ENCODE measurements around the gene BLCAP. TPM values are rescaled to one million over a fixed set of nuclear protein-coding genes. Genes with fewer than 3 reads are reported as not detected.

BLCAP gene
- total RNA-seq, 5 donors from 2014 or later (not counting 1 experiment from before 2014, with no cell fraction given): 62.5 to 82.6 (median 80.6) TPM

DNA sequence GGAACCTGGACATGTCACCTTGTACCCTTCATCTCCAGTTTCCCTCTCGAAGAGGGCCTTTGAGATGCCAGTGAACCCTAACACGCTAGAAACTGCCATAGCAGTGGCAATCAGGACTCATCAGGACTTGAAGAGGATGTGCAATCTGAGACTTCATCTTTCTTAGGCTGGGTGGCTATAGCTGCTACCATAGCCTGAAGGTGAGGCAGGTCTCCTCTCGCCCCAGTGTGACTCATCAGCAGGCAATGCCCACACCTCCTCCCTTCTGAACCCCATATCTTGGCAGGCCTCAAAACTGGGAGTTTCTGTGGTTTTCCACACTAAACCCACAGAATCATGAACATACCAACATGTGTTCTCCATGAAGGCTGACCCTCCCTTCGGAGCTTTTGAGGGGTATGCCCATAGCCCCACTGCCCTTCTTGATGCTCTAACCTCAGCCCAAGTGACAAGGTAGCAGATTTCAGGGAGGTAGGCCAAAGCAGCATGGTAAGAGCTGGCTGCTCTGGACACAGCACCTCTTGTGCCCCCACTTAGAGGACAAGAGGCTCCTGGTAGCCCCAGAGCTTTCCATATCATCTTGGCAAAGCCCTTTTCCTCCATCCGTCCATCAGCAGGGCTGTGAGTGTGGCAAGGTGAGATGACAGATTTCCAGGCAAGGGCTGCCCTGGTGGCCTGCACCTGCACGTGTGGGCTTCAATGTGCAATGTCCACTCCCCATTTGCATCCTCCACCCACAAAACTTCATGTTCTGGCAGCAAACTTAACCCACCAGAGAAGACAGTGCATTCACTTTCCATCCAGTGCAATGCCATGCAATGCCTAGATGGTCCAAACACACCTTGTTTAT is 2.6 kb downstream of the BLCAP start:
- Mint-ChIP-seq H3K36me3 (peaks cover 15% of the 10 kb centered on the region), H3K4me3 (peak overlapping the region; percentile 55 to 95 (median 89)), H3K9me3 (no peaks in the 10 kb centered on the region), H3K4me1 (peaks cover 67 to 72% (median 69%) of the 10 kb centered on the region in 3 donors), H3K27ac (peak overlapping the region in 1 of 2 donors; percentile 44), H3K27me3 (no peaks in the 10 kb centered on the region)
- ATAC-seq (replicated peaks in 1 of 4) (no peak), DNase-seq (peak in 2 of 35 experiments; percentile 23 to 34)
- Histone ChIP-seq H3K27me3 (replicated peaks in 1 of 2; ENCODE audit: control insufficient read depth in 2 of 2, extremely low read depth in 1 of 2, insufficient read depth in 2 of 2, low read length in 1 of 2) (no peaks in the 10 kb centered on the region), H3K27ac (ENCODE audit: low read length) (no peak overlapping the region), H3K36me3 (ENCODE audit: control insufficient read depth in 2 of 2, extremely low read depth in 1 of 2, insufficient read depth in 1 of 2, low read length in 1 of 2) (no peaks in the 10 kb centered on the region), H3K4me1 (ENCODE audit: control insufficient read depth in 1 of 2, extremely low read depth in 1 of 2, insufficient read depth in 2 of 2, low read length in 2 of 2) (peaks cover 22 to 52% of the 10 kb centered on the region in 2 experiments), H3K9me3 (no peaks in the 10 kb centered on the region), H3K4me3 (ENCODE audit: control insufficient read depth in 1 of 2, extremely low read depth in 1 of 2, low read length in 1 of 2) (no peak overlapping the region)
- CTCF ChIA-PET: interaction anchor here (0.5 to 1.6 kb wide), 2 partner anchors 10 to 257 kb away, joined by 4 read pairs; no protein-coding TSS in a partner anchor
- WGBS (ENCODE audit: insufficient coverage): 39% methylated on average over 4 of the region's 6 CpGs
- POLR2A ChIA-PET: no interaction called here

DNA sequence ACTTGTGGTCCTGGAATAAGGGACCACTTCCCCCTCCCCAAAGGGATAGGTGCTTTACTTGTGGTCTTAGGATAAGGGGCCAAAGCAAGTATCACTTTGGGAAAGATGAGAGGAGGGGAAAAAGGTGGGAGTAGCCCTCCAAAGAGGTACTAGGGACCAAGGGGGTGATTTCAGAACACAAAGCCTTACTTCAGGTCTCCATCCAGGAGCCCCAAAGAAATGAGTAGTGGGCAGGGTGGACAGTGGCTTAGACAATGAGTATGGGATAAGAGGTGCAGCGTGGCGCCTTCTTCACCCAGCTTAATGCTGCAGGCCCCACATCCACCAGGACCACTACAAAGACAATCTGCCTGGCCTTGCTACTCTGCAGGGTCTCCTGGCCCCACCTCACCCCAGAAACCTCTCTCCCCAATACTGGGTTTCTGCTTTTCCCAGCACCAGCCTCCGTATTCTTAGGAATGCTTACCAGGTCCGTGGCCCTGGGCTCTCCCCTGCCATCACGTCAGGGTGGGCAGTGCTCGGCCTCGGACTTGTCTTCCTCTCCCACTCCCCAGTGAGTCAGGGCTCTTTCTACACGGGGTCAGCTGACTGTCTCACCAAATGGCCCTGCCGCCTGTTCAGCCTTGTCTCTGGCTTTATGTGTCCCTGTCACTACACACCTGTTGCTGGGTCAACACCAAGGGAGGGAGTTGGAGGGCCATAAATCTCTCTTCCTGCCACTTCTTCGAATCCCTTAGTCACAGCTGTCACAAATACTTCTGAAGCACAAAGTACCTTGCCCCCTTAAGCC is 3.6 kb downstream of the BLCAP start:
- H3K27ac Mint-ChIP-seq: no peak overlapping the region

DNA sequence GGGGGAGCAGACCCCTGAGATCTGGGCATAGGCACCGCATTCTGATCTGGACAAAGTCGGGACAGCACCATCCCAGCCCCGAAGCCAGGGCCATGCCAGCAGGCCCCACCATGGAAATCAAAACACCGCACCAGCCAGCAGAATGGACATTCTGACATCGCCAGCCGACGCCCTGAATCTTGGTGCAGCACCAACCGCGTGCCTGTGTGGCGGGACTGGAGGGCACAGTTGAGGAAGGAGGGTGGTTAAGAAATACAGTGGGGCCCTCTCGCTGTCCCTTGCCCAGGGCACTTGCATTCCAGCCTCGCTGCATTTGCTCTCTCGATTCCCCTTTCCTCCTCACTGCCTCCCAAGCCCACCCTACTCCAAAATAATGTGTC is 4.7 kb downstream of the BLCAP start:
- Mint-ChIP-seq H3K27me3 (no peaks in the 10 kb centered on the region), H3K27ac (no peak overlapping the region), H3K36me3 (peaks cover 24% of the 10 kb centered on the region), H3K9me3 (no peaks in the 10 kb centered on the region), H3K4me3 (no peak overlapping the region), H3K4me1 (peaks cover 62 to 75% (median 63%) of the 10 kb centered on the region in 3 donors)
- Histone ChIP-seq H3K36me3 (ENCODE audit: control insufficient read depth in 2 of 2, extremely low read depth in 1 of 2, insufficient read depth in 1 of 2, low read length in 1 of 2) (peaks cover 6 to 10% of the 10 kb centered on the region in 2 donors), H3K9me3 (no peaks in the 10 kb centered on the region), H3K27me3 (replicated peaks in 1 of 2; ENCODE audit: control insufficient read depth in 2 of 2, extremely low read depth in 1 of 2, insufficient read depth in 2 of 2, low read length in 1 of 2) (no peaks in the 10 kb centered on the region), H3K27ac (ENCODE audit: low read length) (no peak overlapping the region), H3K4me1 (ENCODE audit: control insufficient read depth in 1 of 2, extremely low read depth in 1 of 2, insufficient read depth in 2 of 2, low read length in 2 of 2) (peaks cover 18 to 43% of the 10 kb centered on the region in 2 experiments), H3K4me3 (ENCODE audit: control insufficient read depth in 1 of 2, extremely low read depth in 1 of 2, low read length in 1 of 2) (no peak overlapping the region)
- ChIA-PET CTCF (no interaction called here), POLR2A (no interaction called here)
- DNase-seq (no peak), ATAC-seq (replicated peaks in 1 of 4) (no peak)
- 99% methylated on average over 9 of the region's 13 CpGs for WGBS (ENCODE audit: insufficient coverage)

More for the DNA sequence above, 3.6 kb downstream of the BLCAP start:
- Histone ChIP-seq H3K9me3 (no peaks in the 10 kb centered on the region), H3K36me3 (ENCODE audit: control insufficient read depth in 2 of 2, extremely low read depth in 1 of 2, insufficient read depth in 1 of 2, low read length in 1 of 2) (peaks cover 0 to under 1% of the 10 kb centered on the region in 2 donors), H3K4me1 (ENCODE audit: control insufficient read depth in 1 of 2, extremely low read depth in 1 of 2, insufficient read depth in 2 of 2, low read length in 2 of 2) (peaks cover 22 to 52% of the 10 kb centered on the region in 2 experiments), H3K27ac (ENCODE audit: low read length) (no peak overlapping the region), H3K4me3 (ENCODE audit: control insufficient read depth in 1 of 2, extremely low read depth in 1 of 2, low read length in 1 of 2) (no peak overlapping the region), H3K27me3 (replicated peaks in 1 of 2; ENCODE audit: control insufficient read depth in 2 of 2, extremely low read depth in 1 of 2, insufficient read depth in 2 of 2, low read length in 1 of 2) (no peaks in the 10 kb centered on the region)
- Mint-ChIP-seq H3K27me3 (no peaks in the 10 kb centered on the region), H3K36me3 (peaks cover 15% of the 10 kb centered on the region), H3K9me3 (no peaks in the 10 kb centered on the region), H3K4me1 (peaks cover 66 to 76% (median 69%) of the 10 kb centered on the region in 3 donors), H3K4me3 (peak overlapping the region in 1 of 3 donors; percentile 1)
- ChIA-PET POLR2A (no interaction called here), CTCF (no interaction called here)
- WGBS (ENCODE audit: insufficient coverage): 87% methylated on average over 6 of the region's 10 CpGs
- DNase-seq: no peak
- ATAC-seq (replicated peaks in 1 of 4): no peak

DNA sequence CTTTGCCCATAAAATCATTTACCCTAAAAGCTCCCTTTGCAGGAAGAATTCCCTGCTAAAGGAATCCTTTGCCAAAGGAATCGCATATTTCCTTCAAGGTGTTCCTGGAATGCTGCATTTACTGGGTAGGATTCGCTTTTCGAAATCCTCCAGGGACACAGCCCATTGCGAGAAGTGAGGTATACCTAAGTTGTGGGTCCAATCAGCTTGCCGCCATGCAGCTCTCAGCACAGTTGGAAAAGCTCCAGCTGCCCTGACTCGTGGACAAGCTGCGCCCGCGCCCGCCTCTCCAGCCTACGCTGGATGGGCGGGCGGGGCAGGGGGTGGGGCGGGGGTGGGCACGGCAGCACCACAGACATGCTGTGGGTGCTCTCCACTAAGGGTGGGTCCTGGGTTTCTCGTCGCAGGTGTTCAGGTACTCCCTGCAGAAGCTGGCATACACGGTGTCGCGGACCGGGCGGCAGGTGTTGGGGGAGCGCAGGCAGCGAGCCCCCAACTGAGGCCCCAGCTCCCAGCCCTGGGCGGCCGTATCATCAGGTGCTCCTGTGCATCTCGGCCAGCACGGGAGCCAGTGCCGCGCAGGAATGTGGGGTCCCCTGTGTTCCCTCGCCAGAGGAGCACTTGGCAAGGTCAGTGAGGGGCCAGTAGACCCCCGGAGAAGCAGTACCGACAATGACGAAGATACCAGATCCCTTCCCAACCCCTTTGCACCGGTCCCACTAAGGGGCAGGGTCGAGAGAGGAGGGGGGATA is 5.2 kb downstream of the BLCAP start:
- H3K36me3 ChIP-seq (ENCODE audit: control insufficient read depth in 2 of 2, extremely low read depth in 1 of 2, insufficient read depth in 1 of 2, low read length in 1 of 2): peaks cover 7 to 15% of the 10 kb centered on the region in 2 donors
- DNase-seq (no peak), ATAC-seq (replicated peaks in 1 of 4) (no peak)
- no peak overlapping the region for H3K27ac ChIP-seq (ENCODE audit: low read length)
- Mint-ChIP-seq H3K4me1 (peaks cover 63 to 77% (median 64%) of the 10 kb centered on the region in 3 donors), H3K9me3 (no peaks in the 10 kb centered on the region), H3K27me3 (no peaks in the 10 kb centered on the region), H3K4me3 (no peak overlapping the region), H3K36me3 (peaks cover 29% of the 10 kb centered on the region), H3K27ac (no peak overlapping the region)
- WGBS (ENCODE audit: insufficient coverage): 97% methylated on average over 30 of the region's 36 CpGs
- H3K4me3 ChIP-seq (ENCODE audit: control insufficient read depth in 1 of 2, extremely low read depth in 1 of 2, low read length in 1 of 2): no peak overlapping the region
- no peaks in the 10 kb centered on the region for H3K9me3 ChIP-seq
- no peaks in the 10 kb centered on the region for H3K27me3 ChIP-seq (replicated peaks in 1 of 2; ENCODE audit: control insufficient read depth in 2 of 2, extremely low read depth in 1 of 2, insufficient read depth in 2 of 2, low read length in 1 of 2)
- CTCF ChIA-PET: no interaction called here
- peaks cover 18 to 43% of the 10 kb centered on the region in 2 experiments for H3K4me1 ChIP-seq (ENCODE audit: control insufficient read depth in 1 of 2, extremely low read depth in 1 of 2, insufficient read depth in 2 of 2, low read length in 2 of 2)
- POLR2A ChIA-PET: no interaction called here

DNA sequence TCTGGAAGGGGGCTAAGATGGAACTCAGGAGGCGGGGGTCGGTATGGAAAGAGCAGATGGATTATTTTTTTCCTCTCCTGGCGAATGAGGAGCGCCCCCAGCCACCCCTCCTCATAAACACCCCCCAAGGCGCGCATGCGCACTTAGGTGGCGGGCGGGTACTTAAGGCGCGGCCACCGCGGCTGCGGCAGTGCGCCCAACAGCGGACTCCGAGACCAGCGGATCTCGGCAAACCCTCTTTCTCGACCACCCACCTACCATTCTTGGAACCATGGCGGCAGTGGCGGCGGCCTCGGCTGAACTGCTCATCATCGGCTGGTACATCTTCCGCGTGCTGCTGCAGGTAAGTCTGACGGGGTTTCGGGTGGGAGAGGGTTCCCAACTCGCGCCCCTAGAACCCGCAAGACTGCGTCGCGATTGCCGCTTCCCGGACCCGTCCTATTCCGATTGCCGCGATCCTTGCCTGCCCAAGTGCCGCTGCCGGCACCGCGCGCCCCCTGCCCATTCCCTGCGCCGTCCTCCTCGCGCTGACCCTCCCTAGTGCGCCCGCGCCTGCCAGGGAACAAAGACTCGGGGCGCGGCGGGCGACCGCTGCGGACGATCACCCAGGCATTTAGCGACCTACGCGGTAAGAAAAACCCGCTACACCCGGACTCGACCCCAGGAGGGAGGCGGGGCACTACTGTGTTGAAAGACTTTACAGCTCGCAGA is 6.5 kb downstream of the BLCAP start, which contains the start of gene NNAT:
TSS of gene NNAT (plus strand) at position 190 of the 711 bp plus-strand sequence. CDS start at position 272, 82 bp downstream.
- ATAC-seq (replicated peaks in 1 of 4) (peak in 2 of 4 experiments; percentile 11 to 26), DNase-seq (peak in 2 of 35 experiments; percentile 10 to 13)
- CTCF ChIA-PET: no interaction called here
- H3K27me3 Mint-ChIP-seq: no peaks in the 10 kb centered on the region
- no peak within 1 kb of the TSS for H3K27ac Mint-ChIP-seq
- peak within 1 kb of the TSS; percentile 2 to 41 for H3K4me3 ChIP-seq (ENCODE audit: control insufficient read depth in 1 of 2, extremely low read depth in 1 of 2, low read length in 1 of 2)
- peak within 1 kb of the TSS; percentile 37 to 66 (median 65) for H3K4me3 Mint-ChIP-seq
- peaks cover 7 to 17% of the 10 kb centered on the region in 2 donors for H3K36me3 ChIP-seq (ENCODE audit: control insufficient read depth in 2 of 2, extremely low read depth in 1 of 2, insufficient read depth in 1 of 2, low read length in 1 of 2)
- POLR2A ChIA-PET: no interaction called here
- H3K9me3 ChIP-seq: no peaks in the 10 kb centered on the region
- no peaks in the 10 kb centered on the region for H3K9me3 Mint-ChIP-seq
- peaks cover 12 to 34% of the 10 kb centered on the region in 2 experiments for H3K4me1 ChIP-seq (ENCODE audit: control insufficient read depth in 1 of 2, extremely low read depth in 1 of 2, insufficient read depth in 2 of 2, low read length in 2 of 2)
- peaks cover 31% of the 10 kb centered on the region for H3K36me3 Mint-ChIP-seq
- H3K4me1 Mint-ChIP-seq: peaks cover 59 to 78% (median 61%) of the 10 kb centered on the region in 3 donors
- H3K27ac ChIP-seq (ENCODE audit: low read length): no peak within 1 kb of the TSS
- H3K27me3 ChIP-seq (replicated peaks in 1 of 2; ENCODE audit: control insufficient read depth in 2 of 2, extremely low read depth in 1 of 2, insufficient read depth in 2 of 2, low read length in 1 of 2): no peaks in the 10 kb centered on the region
- 65% methylated on average over 53 of the region's 69 CpGs for WGBS (ENCODE audit: insufficient coverage)

Data from T-cell (primary cell).